Activated T-helper 17 cell treated with anti-CD3 and anti-CD28 coated beads, Interleukin-2, amount 50 U/mL, for 72 hours (primary cell): ENCODE results near the gene AFF3. TPM values are rescaled to one million over a fixed set of nuclear protein-coding genes. Genes with fewer than 3 reads are reported as not detected.

Experiments
- ATAC-seq: fragments of 150-1000 bp; cut with Tn5 transposase; replicated peaks from 2 replicates; pipeline ENCODE4 v1.10.0; 2021; ENCODE audit warnings: mild to moderate bottlenecking, moderate library complexity
- H3K27ac Mint-ChIP-seq: one replicate; pipeline ENCODE4 v1.8.0; 2022; ENCODE audit warnings: mixed read lengths
- H3K27me3 Mint-ChIP-seq: one replicate; pipeline ENCODE4 v1.8.0; 2022; ENCODE audit warnings: mixed read lengths
- H3K36me3 Mint-ChIP-seq: one replicate; pipeline ENCODE4 v1.8.0; 2022; ENCODE audit warnings: low read depth, mild to moderate bottlenecking, mixed read lengths
- H3K4me1 Mint-ChIP-seq: one replicate; pipeline ENCODE4 v1.8.0; 2022; ENCODE audit warnings: mixed read lengths
- H3K4me3 Mint-ChIP-seq: one replicate; pipeline ENCODE4 v1.8.0; 2022; ENCODE audit warnings: mild to moderate bottlenecking, mixed read lengths
- H3K9me3 Mint-ChIP-seq: one replicate; pipeline ENCODE4 v1.8.0; 2022; ENCODE audit warnings: mixed read lengths
- total RNA-seq, 2 donors: library from RNA; stranded (reverse); gene quantifications; one replicate each; pipeline ENCODE4 v1.2.3, GENCODE V29; 2022

AFF3 gene
- total RNA-seq, 2 donors from 2014 or later: 0.32 to 0.42 TPM

GRCh38 chr2:100042562-100042961 is 99.8 kb downstream of the AFF3 start:
- Mint-ChIP-seq H3K27me3 (no peaks in the 10 kb centered on the region), H3K4me1 (no peaks in the 10 kb centered on the region), H3K27ac (no peak overlapping the region), H3K36me3 (no peaks in the 10 kb centered on the region), H3K9me3 (no peaks in the 10 kb centered on the region), H3K4me3 (no peak overlapping the region)
- no peak for ATAC-seq

GRCh38 chr2:100041946-100042345 is 100.4 kb downstream of the AFF3 start:
- ATAC-seq: no peak
- Mint-ChIP-seq H3K27ac (no peak overlapping the region), H3K4me3 (no peak overlapping the region), H3K36me3 (no peaks in the 10 kb centered on the region), H3K4me1 (no peaks in the 10 kb centered on the region), H3K9me3 (no peaks in the 10 kb centered on the region), H3K27me3 (no peaks in the 10 kb centered on the region)

- H3K27me3 Mint-ChIP-seq: no peaks in the 10 kb centered on the region
- no peak overlapping the region for H3K27ac Mint-ChIP-seq
These were observed 101.0 kb downstream of the AFF3 start for GRCh38 chr2:100041385-100041784.

GRCh38 chr2:100040906-100041305 is 101.5 kb downstream of the AFF3 start:
- no peaks in the 10 kb centered on the region for H3K4me1 Mint-ChIP-seq
- no peak for ATAC-seq
- no peak overlapping the region for H3K27ac Mint-ChIP-seq
- H3K4me3 Mint-ChIP-seq: no peak overlapping the region
- H3K27me3 Mint-ChIP-seq: no peaks in the 10 kb centered on the region
- H3K9me3 Mint-ChIP-seq: no peaks in the 10 kb centered on the region
- no peaks in the 10 kb centered on the region for H3K36me3 Mint-ChIP-seq

More at GRCh38 chr2:100041385-100041784, 101.0 kb downstream of the AFF3 start:
- ATAC-seq: no peak
- Mint-ChIP-seq H3K9me3 (no peaks in the 10 kb centered on the region), H3K4me3 (no peak overlapping the region), H3K4me1 (no peaks in the 10 kb centered on the region), H3K36me3 (no peaks in the 10 kb centered on the region)

- H3K36me3 Mint-ChIP-seq: no peaks in the 10 kb centered on the region
- no peak overlapping the region for H3K27ac Mint-ChIP-seq
- H3K27me3 Mint-ChIP-seq: no peaks in the 10 kb centered on the region
- no peak overlapping the region for H3K4me3 Mint-ChIP-seq
- ATAC-seq: no peak
- no peaks in the 10 kb centered on the region for H3K9me3 Mint-ChIP-seq
- H3K4me1 Mint-ChIP-seq: no peaks in the 10 kb centered on the region
These were observed 103.0 kb downstream of the AFF3 start for GRCh38 chr2:100039291-100039980.

GRCh38 chr2:100038011-100038410 is 104.4 kb downstream of the AFF3 start:
- ATAC-seq: no peak

GRCh38 chr2:100036793-100037192 is 105.6 kb downstream of the AFF3 start:
- Mint-ChIP-seq H3K4me1 (no peaks in the 10 kb centered on the region), H3K27me3 (no peaks in the 10 kb centered on the region), H3K27ac (no peak overlapping the region), H3K36me3 (no peaks in the 10 kb centered on the region), H3K4me3 (no peak overlapping the region), H3K9me3 (no peaks in the 10 kb centered on the region)
- ATAC-seq: no peak

More at GRCh38 chr2:100038011-100038410, 104.4 kb downstream of the AFF3 start:
- Mint-ChIP-seq H3K9me3 (no peaks in the 10 kb centered on the region), H3K4me3 (no peak overlapping the region), H3K4me1 (no peaks in the 10 kb centered on the region), H3K27me3 (no peaks in the 10 kb centered on the region), H3K36me3 (no peaks in the 10 kb centered on the region), H3K27ac (no peak overlapping the region)

- no peak overlapping the region for H3K4me3 Mint-ChIP-seq
- H3K36me3 Mint-ChIP-seq: no peaks in the 10 kb centered on the region
- H3K27me3 Mint-ChIP-seq: no peaks in the 10 kb centered on the region
- H3K27ac Mint-ChIP-seq: no peak overlapping the region
- H3K9me3 Mint-ChIP-seq: no peaks in the 10 kb centered on the region
- no peaks in the 10 kb centered on the region for H3K4me1 Mint-ChIP-seq
- no peak for ATAC-seq
These were observed 106.4 kb downstream of the AFF3 start for GRCh38 chr2:100036026-100036425.

- H3K27ac Mint-ChIP-seq: no peak overlapping the region
- peaks cover under 1% of the 10 kb centered on the region for H3K27me3 Mint-ChIP-seq
- no peaks in the 10 kb centered on the region for H3K4me1 Mint-ChIP-seq
- ATAC-seq: no peak
- no peaks in the 10 kb centered on the region for H3K36me3 Mint-ChIP-seq
- no peaks in the 10 kb centered on the region for H3K9me3 Mint-ChIP-seq
- H3K4me3 Mint-ChIP-seq: no peak overlapping the region
These were observed 108.0 kb downstream of the AFF3 start for GRCh38 chr2:100034431-100034830.

GRCh38 chr2:100033976-100034375 is 108.4 kb downstream of the AFF3 start:
- Mint-ChIP-seq H3K9me3 (no peaks in the 10 kb centered on the region), H3K4me3 (no peak overlapping the region), H3K27me3 (peaks cover 5% of the 10 kb centered on the region), H3K4me1 (no peaks in the 10 kb centered on the region), H3K36me3 (no peaks in the 10 kb centered on the region), H3K27ac (no peak overlapping the region)
- no peak for ATAC-seq

GRCh38 chr2:100031604-100032003 is 110.8 kb downstream of the AFF3 start:
- Mint-ChIP-seq H3K27me3 (peaks cover 5% of the 10 kb centered on the region), H3K4me1 (no peaks in the 10 kb centered on the region), H3K9me3 (no peaks in the 10 kb centered on the region), H3K27ac (no peak overlapping the region), H3K36me3 (no peaks in the 10 kb centered on the region), H3K4me3 (no peak overlapping the region)
- ATAC-seq: no peak

- Mint-ChIP-seq H3K4me1 (no peaks in the 10 kb centered on the region), H3K36me3 (no peaks in the 10 kb centered on the region), H3K27ac (no peak overlapping the region), H3K27me3 (peaks cover 5% of the 10 kb centered on the region), H3K9me3 (no peaks in the 10 kb centered on the region), H3K4me3 (no peak overlapping the region)
- no peak for ATAC-seq
These were observed 112.9 kb downstream of the AFF3 start for GRCh38 chr2:100029460-100029859.

- Mint-ChIP-seq H3K27ac (no peak overlapping the region), H3K9me3 (no peaks in the 10 kb centered on the region), H3K4me3 (no peak overlapping the region), H3K36me3 (no peaks in the 10 kb centered on the region), H3K27me3 (peaks cover 3% of the 10 kb centered on the region), H3K4me1 (no peaks in the 10 kb centered on the region)
- no peak for ATAC-seq
These were observed 120.5 kb downstream of the AFF3 start for GRCh38 chr2:100021791-100022340.

GRCh38 chr2:100019499-100019898 is 122.9 kb downstream of the AFF3 start:
- Mint-ChIP-seq H3K27me3 (peaks cover 3% of the 10 kb centered on the region), H3K9me3 (no peaks in the 10 kb centered on the region), H3K27ac (no peak overlapping the region), H3K4me3 (no peak overlapping the region), H3K4me1 (no peaks in the 10 kb centered on the region), H3K36me3 (no peaks in the 10 kb centered on the region)
- no peak for ATAC-seq

- Mint-ChIP-seq H3K4me1 (no peaks in the 10 kb centered on the region), H3K36me3 (no peaks in the 10 kb centered on the region), H3K9me3 (no peaks in the 10 kb centered on the region), H3K4me3 (no peak overlapping the region), H3K27ac (no peak overlapping the region), H3K27me3 (peaks cover 3% of the 10 kb centered on the region)
- no peak for ATAC-seq
These were observed 123.8 kb downstream of the AFF3 start for GRCh38 chr2:100018341-100019193.
